ENCODE measurements around the gene FAH. TPM values are rescaled to one million over a fixed set of nuclear protein-coding genes. Genes with fewer than 3 reads are reported as not detected.

Gene FAH
- total RNA-seq, 6 donors from 2014 or later, result 14.0 to 46.1 (median 34.5) TPM

DNA sequence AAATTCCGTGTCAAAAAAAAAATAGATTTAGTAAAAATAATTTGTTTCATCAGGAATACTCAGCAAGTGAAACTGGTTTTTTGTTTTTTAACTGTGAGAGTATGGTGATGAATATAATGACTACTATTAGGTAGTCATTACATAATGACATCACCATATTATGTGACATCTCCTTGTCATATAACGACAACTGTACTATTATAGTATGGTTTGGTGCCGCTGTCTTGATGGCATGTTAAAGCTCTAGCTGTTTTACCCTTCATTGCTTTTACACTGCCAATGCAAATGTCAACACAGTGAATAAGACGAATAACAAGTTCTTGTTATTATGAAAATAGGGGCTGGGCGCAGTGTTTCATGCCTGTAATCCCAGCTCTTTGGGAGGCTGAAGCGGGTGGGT lies 45.6 kb upstream of the FAH start:
- TF ChIP-seq, protein P1, sequence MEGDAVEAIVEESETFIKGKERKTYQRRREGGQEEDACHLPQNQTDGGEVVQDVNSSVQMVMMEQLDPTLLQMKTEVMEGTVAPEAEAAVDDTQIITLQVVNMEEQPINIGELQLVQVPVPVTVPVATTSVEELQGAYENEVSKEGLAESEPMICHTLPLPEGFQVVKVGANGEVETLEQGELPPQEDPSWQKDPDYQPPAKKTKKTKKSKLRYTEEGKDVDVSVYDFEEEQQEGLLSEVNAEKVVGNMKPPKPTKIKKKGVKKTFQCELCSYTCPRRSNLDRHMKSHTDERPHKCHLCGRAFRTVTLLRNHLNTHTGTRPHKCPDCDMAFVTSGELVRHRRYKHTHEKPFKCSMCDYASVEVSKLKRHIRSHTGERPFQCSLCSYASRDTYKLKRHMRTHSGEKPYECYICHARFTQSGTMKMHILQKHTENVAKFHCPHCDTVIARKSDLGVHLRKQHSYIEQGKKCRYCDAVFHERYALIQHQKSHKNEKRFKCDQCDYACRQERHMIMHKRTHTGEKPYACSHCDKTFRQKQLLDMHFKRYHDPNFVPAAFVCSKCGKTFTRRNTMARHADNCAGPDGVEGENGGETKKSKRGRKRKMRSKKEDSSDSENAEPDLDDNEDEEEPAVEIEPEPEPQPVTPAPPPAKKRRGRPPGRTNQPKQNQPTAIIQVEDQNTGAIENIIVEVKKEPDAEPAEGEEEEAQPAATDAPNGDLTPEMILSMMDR (IDR thresholded peaks at IDR 0.05), result no peak
- TF ChIP-seq POLR2AphosphoS5 (IDR thresholded peaks at IDR 0.05) (no peak), POLR2A (IDR thresholded peaks at IDR 0.05) (no peak)
- Histone ChIP-seq H3K27me3 (no peaks in the 10 kb centered on the region), H3K36me3 (no peaks in the 10 kb centered on the region), H3K4me1 (peaks cover 0 to 23% (median 12%) of the 10 kb centered on the region in 4 donors), H3K9me3 (no peaks in the 10 kb centered on the region), H3K4me3 (no peak overlapping the region), H3K27ac (no peak overlapping the region)
- DNase-seq (no peak), ATAC-seq (ENCODE audit: low FRiP score in 2 of 2) (no peak)
- 93 to 94% methylated on average over 6 of the region's 6 CpGs for WGBS, 2 donors

DNA sequence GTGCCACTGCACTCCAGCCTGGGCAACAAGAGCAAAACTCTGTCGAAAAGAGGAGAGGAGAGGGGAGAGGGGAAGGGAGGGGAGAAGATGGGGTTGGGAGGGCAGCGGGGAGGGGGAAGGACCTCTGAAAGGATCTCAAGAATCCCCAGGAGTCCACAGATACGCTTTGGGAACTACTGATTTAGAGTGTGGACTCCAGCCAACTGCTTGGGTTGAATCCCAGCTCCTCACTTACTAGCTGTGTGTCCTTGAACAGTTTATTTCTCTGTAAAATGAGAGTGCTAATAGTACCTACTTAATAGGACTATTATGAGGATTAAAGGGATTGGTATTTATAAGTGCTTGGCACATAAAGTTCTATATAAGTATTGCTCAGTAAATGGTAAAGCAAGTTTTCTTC lies 45.0 kb upstream of the FAH start:
- Histone ChIP-seq H3K27ac (no peak overlapping the region), H3K4me1 (peaks cover 0 to 23% (median 12%) of the 10 kb centered on the region in 4 donors), H3K4me3 (no peak overlapping the region), H3K36me3 (no peaks in the 10 kb centered on the region), H3K9me3 (no peaks in the 10 kb centered on the region), H3K27me3 (no peaks in the 10 kb centered on the region)
- WGBS, 2 donors, result 55 to 67% methylated on average over 2 of the region's 3 CpGs
- TF ChIP-seq EP300 (IDR thresholded peaks at IDR 0.05) (no peak), POLR2A (IDR thresholded peaks at IDR 0.05) (no peak), POLR2AphosphoS5 (IDR thresholded peaks at IDR 0.05) (no peak)
- TF ChIP-seq, protein P1 (IDR thresholded peaks at IDR 0.05), result no peak
- DNase-seq, result no peak
- no peak for ATAC-seq (ENCODE audit: low FRiP score in 2 of 2)

DNA sequence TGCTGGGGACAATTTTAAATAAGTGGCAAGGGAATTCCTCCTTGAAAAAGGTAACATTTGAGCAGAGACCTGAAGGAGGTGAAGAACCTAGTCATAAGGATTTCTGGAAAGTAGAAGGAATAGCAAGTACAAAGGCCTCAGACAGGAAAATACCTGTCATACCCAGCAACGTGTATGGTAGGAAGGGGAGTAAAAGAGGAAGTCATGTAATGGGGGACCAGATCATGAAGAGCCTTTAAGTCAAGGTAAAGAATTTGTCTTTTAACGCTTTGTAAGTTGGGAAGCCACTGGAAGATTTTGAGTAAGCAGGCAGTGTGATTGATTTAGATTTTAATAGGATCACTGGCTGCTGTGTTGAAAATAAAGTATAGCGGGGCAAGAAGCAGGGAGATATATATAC lies 43.4 kb upstream of the FAH start:
- DNase-seq (no peak), ATAC-seq (ENCODE audit: low FRiP score in 2 of 2) (no peak)
- no peak for TF ChIP-seq POLR2A (IDR thresholded peaks at IDR 0.05)
- no peak for TF ChIP-seq POLR2AphosphoS5 (IDR thresholded peaks at IDR 0.05)
- no peak for TF ChIP-seq EP300 (IDR thresholded peaks at IDR 0.05)
- TF ChIP-seq, protein P1 (IDR thresholded peaks at IDR 0.05), result no peak
- 81 to 92% methylated on average over 3 of the region's 3 CpGs for WGBS, 2 donors
- peaks cover 8 to 27% (median 15%) of the 10 kb centered on the region in 4 donors for H3K4me1 ChIP-seq
- H3K36me3 ChIP-seq, result no peaks in the 10 kb centered on the region
- H3K4me3 ChIP-seq, result no peak overlapping the region
- H3K27ac ChIP-seq, result no peak overlapping the region
- no peaks in the 10 kb centered on the region for H3K27me3 ChIP-seq
- H3K9me3 ChIP-seq, result no peaks in the 10 kb centered on the region

DNA sequence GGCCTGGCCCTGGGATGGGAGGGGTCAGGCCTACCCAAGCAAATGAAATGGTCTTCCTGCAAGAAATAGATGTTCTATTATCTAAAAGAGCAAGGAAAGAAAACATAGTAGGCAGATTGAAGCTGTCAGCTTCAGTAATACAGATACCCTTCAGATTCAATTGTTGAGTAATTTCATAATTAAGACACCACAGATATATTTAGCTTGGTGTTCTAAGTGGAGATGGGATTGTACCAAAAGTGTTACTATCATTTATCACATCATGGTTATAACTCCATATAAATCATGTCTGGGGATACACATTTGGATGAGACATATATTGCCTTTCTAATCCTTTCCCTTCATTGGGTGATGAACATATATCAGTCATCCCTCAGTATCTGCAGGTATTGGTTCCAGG lies 41.9 kb upstream of the FAH start:
- TF ChIP-seq POLR2AphosphoS5 (IDR thresholded peaks at IDR 0.05) (no peak), EP300 (IDR thresholded peaks at IDR 0.05) (no peak)
- TF ChIP-seq, protein P1 (IDR thresholded peaks at IDR 0.05), result no peak
- Histone ChIP-seq H3K27me3 (no peaks in the 10 kb centered on the region), H3K27ac (no peak overlapping the region), H3K4me1 (peaks cover 11 to 21% (median 16%) of the 10 kb centered on the region in 4 donors), H3K9me3 (no peaks in the 10 kb centered on the region), H3K4me3 (no peak overlapping the region), H3K36me3 (no peaks in the 10 kb centered on the region)
- no peak for ATAC-seq (ENCODE audit: low FRiP score in 2 of 2)
- no peak for DNase-seq

DNA sequence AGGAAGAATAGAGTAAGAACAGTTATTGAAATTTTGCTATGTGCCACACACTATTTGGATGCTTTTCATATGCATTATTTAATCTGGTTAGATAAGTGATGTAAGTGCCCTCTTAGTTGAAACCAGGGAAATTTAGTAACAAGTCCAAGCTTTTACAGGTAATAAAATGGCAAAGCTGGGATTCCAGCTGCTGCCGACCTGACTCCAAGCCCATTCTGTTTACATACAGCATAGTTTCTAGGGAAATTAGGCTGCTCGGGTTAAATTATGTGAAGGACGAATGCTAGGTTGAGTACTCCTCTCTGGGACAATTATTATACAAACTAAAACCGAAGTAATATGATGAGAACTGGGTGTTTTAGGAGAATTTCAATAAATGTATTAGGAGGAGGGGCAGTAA lies 38.7 kb upstream of the FAH start:
- WGBS, 2 donors, result 54 to 69% methylated on average over 4 of the region's 4 CpGs
- ATAC-seq (ENCODE audit: low FRiP score in 2 of 2), result no peak
- H3K27me3 ChIP-seq, result no peaks in the 10 kb centered on the region

More for the DNA sequence above, 38.7 kb upstream of the FAH start:
- Histone ChIP-seq H3K36me3 (no peaks in the 10 kb centered on the region), H3K4me3 (no peak overlapping the region), H3K9me3 (no peaks in the 10 kb centered on the region), H3K27ac (no peak overlapping the region), H3K4me1 (peaks cover 3 to 20% (median 12%) of the 10 kb centered on the region in 4 donors)
- DNase-seq, result no peak
- TF ChIP-seq, protein P1 (IDR thresholded peaks at IDR 0.05), result no peak
- no peak for TF ChIP-seq POLR2AphosphoS5 (IDR thresholded peaks at IDR 0.05)
- TF ChIP-seq POLR2A (IDR thresholded peaks at IDR 0.05), result no peak
- TF ChIP-seq EP300 (IDR thresholded peaks at IDR 0.05), result no peak
